Activated T-cell treated with anti-CD3 and anti-CD28 coated beads for 4 hours (primary cell): Measurements from ENCODE around the gene TULP3.

ENCODE experiments used
- DNase-seq: peaks from one replicate; pipeline ENCODE4 v3.0.0-alpha.2; 2020

The TULP3 gene

DNA sequence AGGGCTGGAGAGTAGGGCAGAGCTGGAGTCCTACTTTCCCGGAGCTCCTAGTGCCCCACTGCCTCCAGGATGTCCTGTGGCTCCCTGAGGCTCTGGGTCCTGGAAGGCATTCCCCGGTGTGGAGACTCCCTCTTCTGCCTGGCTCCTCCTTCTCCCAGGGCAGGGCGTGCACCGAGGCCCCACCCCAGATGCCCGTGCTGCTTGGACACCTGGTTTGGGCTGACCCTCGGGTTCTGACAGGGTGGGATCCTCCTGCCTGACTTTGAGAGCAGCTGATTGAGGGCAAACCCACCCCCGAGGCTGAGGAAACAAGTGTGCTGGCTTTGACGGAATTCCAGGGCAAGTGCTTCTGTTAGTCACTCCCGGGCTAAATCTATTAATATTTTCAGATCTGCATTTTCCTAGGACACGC lies 83.9 kb downstream of the TULP3 start:
- no peak for DNase-seq

DNA sequence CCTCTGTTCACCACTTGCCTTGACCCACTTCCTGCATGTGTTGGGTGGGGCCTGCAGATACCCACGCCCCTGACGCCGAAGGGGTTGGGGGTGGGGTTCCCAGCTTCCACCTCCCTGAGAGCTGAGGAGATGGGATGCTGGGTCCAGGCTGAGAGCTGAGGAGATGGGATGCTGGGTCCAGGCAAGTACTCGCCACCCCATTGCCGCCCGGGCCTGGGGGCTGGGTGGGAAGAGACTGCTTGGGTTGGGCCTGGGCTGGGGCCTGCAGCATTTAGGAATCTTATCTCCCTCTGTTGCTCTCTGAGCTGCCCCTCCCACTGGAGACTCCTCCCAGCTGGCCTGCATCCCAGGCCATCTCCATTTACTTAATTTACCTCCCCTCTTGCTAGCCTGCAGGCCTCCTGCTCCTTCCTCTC lies 85.9 kb downstream of the TULP3 start:
- DNase-seq, result no peak

DNA sequence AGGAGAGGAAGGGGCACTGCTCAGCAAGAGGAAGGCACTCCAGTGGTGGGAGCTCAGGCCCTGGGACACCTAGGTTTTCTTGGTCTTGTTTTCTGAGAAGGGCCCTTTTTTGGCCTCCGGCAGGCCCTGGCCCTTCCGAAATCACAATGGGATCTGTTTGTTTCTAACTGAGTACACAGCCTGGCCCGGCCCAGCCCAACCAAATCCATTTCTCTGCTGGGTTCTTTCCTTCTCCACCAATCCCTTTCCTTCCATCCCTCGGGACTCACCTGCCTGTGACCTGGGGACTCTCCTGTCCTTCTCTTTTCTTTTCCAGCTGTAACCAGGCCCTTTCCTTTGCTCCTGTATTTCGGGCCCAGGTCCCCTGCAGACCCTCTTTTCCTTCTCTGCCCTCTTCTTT lies 87.1 kb downstream of the TULP3 start:
- DNase-seq, result no peak

DNA sequence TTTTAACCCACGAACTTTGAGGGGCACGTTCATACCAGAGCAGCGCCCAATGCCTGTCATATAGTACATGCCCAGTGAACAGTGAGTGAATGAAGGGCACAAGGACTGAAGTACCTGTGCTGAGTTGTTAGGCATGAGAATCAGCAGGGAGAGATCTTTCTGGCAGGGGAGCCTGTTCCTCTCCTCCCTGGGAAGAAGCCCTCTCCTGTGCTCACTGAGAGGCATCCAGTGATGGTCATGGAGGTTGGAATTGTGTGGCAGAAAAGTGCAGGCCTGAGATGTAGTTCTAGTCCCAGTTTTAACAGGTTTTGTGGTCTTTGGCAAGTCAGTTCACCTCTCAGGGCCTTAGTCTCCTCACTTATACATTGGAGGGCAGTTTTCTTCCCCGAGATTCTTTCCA lies 89.1 kb downstream of the TULP3 start:
- DNase-seq, result no peak

DNA sequence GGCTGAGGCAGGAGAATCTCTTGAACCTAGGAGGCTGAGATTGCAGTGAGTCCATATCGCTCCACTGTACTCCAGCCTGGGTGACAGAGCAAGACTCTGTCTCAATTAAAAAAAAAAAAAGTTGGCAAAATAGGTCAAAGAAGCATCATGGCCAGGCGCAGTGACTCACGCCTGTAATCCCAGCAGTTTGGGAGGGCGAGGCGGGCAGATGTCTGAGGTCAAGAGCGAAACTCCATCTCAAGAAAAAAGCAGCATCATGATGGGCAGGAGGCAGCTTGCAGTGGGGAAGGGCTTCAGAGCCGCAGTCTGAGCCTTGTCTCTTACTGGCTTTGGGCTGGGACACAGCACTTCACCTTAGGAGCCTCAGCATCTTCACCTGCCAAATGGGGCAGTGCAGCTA lies 89.9 kb downstream of the TULP3 start:
- no peak for DNase-seq

DNA sequence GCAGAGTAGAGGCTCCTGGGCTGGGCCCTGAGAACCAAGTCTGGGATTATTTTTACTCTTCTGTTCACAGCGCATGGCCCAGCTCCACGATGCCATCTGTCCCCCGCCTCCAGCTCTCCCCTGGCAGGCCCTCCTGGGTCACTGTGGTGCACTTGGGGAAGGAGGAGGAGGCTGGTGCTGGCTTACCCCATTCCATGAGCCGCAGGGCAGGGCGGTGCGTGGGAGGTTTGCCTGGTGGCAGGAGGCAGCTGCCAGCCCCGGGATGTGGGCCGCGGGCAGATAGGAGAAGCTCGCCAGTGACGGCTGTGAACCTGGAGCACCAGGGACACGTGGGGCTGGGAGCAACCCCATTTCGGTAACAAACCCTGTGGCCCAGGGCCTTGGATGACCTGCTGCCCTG lies 91.7 kb downstream of the TULP3 start:
- no peak for DNase-seq

DNA sequence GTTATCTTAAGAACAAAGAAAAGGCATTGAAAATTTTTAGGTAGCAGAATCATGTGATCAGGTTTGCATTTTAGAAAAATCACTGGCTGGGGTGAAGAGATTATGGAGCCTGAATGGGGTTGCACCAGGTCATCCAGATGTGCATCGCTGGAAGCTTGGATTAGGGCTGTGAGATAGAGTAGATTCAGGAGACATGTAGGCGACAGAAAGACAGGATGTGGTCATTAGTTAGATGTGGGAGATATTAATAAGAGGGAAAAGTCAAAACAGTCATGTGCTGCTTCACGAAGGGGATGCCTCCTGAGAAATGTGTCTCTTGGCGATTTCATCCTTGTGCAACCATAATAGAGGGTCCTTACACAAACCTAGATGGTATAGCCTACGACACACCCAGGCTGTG lies 93.6 kb downstream of the TULP3 start:
- DNase-seq, result no peak

DNA sequence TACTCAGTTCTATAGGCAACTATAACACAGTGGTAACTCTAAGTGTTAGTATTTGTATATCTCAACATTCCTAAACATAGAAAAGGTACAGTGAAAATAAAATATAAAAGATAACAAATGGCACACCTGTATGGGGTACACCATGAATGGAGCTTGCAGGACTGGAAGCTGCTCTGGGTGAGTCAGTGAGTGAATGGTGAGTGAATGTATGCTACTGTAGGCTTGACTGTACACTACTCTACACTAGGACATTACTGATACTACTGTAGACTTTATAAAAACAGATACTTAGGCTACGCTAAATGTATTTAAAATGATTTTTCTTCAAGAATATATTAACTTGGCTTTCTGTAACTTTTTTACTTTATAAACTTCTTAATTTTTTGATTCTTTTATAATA lies 94.0 kb downstream of the TULP3 start:
- no peak for DNase-seq

DNA sequence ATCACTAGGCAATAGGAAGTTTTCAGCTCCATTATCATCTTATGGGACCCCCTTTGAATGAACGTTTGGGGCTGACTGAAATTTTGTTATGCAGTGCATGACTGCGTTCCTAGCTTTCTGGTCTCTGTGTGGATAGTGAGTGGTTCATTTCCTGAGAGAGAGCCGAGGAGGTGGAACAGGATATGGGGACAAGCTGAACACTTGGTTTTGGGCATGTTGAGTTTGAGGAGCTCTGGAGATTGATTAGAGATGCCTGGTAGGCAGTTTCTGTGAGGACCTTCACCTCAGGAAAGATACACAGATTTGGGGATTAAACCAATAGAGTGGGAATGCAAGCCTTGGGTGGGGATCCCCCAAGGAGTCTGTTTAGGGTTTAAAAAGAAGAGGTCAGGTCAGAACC lies 96.2 kb downstream of the TULP3 start:
- no peak for DNase-seq

DNA sequence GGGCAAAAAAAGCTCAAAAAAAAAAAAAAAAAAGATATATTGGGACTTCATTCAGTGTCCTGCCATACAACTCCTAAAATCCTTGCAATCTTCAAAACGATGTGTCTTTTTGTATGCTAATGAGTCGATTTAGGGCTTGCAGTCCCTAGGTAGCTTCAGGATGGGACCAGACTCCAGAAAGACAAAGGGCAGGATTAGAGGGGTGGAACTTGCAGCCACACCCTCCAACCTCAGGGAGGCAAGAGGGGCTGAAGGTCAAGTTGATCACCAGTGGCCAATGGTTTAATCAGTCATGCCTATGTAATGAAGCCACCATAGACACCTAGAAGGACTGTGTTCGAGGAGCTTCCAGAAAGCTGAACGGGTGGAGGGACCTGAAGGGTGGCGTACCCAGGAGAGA lies 97.8 kb downstream of the TULP3 start:
- DNase-seq, result no peak
